ENCODE data around the gene TNFRSF12A.

- TF ChIP-seq CTCF (IDR thresholded peaks at IDR 0.05) (no peak), ZBTB43 (CRISPR knock-in tag; IDR thresholded peaks at IDR 0.05) (no peak)
Observed at GRCh38 chr16:2996298-2996697, 23.9 kb upstream of the TNFRSF12A start.
